Nephron progenitor cell (in vitro differentiated cells): ENCODE data around the gene BEST1.

ENCODE experiments used
- DNase-seq: peaks from one replicate; pipeline ENCODE4 v3.0.0; 2021
- H3K27ac Mint-ChIP-seq: 2 replicates; pipeline ENCODE4 v1.8.0; 2021; ENCODE audit warnings: mild to moderate bottlenecking, moderate library complexity, mixed read lengths
- H3K27me3 Mint-ChIP-seq: 2 replicates; pipeline ENCODE4 v1.8.0; 2021; ENCODE audit warnings: mild to moderate bottlenecking, low read depth, mixed read lengths; ENCODE audit not compliant: poor library complexity
- H3K36me3 Mint-ChIP-seq: 2 replicates; pipeline ENCODE4 v1.8.0; 2021; ENCODE audit warnings: low read depth, mixed read lengths
- H3K4me1 Mint-ChIP-seq: 2 replicates; pipeline ENCODE4 v1.8.0; 2021; ENCODE audit warnings: mixed read lengths
- H3K4me3 Mint-ChIP-seq: 2 replicates; pipeline ENCODE4 v1.8.0; 2021; ENCODE audit warnings: mild to moderate bottlenecking, moderate library complexity, mixed read lengths
- H3K9me3 Mint-ChIP-seq: 2 replicates; pipeline ENCODE4 v1.8.0; 2021; ENCODE audit warnings: mild to moderate bottlenecking, moderate library complexity, mixed read lengths
- CTCF ChIP-seq: fragments of 200-600 bp; sonication (generic); IDR thresholded peaks from 2 replicates; pipeline ENCODE4 v1.5.0; 2021; ENCODE audit warnings: antibody characterized with exemption

Gene BEST1

GRCh38 chr11:61912991-61913698 is 37.0 kb upstream of the BEST1 start:
- peaks cover 54% of the 10 kb centered on the region for H3K4me1 Mint-ChIP-seq
- no peak for DNase-seq
- H3K4me3 Mint-ChIP-seq = no peak overlapping the region
- no peaks in the 10 kb centered on the region for H3K9me3 Mint-ChIP-seq
- H3K27me3 Mint-ChIP-seq = peaks cover 41% of the 10 kb centered on the region
- no peaks in the 10 kb centered on the region for H3K36me3 Mint-ChIP-seq
- H3K27ac Mint-ChIP-seq = no peak overlapping the region
- no peak for TF ChIP-seq CTCF

- no peak overlapping the region for H3K4me3 Mint-ChIP-seq
- no peak for TF ChIP-seq CTCF
- no peaks in the 10 kb centered on the region for H3K9me3 Mint-ChIP-seq
- H3K4me1 Mint-ChIP-seq = peaks cover 55% of the 10 kb centered on the region
- peaks cover 48% of the 10 kb centered on the region for H3K27me3 Mint-ChIP-seq
- no peaks in the 10 kb centered on the region for H3K36me3 Mint-ChIP-seq
- H3K27ac Mint-ChIP-seq = no peak overlapping the region
- no peak for DNase-seq
Measured at GRCh38 chr11:61913699-61914395, 36.3 kb upstream of the BEST1 start.

DNA sequence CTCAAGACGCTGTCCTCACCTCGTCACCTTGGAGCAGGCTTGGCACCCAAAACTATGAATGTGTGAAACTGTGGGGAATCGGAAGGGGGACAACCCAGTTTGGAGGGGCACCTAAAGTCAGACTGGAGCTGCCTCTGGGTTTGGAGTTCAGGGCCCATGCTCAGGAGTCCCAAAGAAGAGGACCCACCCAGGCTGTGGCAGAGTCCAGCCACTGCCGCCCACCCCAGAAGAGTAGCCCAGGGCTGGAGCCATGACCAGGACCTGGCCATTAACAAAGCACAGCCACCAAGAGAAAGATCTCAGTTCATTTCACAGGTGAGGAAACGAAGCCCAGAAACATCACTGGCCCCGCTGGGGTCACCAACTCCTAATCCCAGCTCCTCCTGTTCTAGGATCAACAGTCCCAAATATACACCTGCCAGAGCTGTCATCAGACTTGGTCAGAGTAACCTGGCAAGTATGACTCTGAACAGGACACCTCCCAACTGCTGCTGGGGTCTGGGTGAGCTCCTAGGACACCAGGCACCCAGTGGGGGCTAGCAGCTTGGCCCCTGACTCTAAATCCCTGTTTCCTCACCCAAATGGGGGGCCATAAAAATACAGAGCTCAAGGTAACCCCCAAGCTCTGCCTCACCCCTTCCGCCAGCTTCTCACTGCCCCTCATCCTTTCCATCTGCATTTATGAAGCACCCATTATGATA is 35.5 kb upstream of the BEST1 start:
- Mint-ChIP-seq H3K27ac (no peak overlapping the region), H3K4me3 (no peak overlapping the region), H3K9me3 (no peaks in the 10 kb centered on the region), H3K36me3 (no peaks in the 10 kb centered on the region), H3K27me3 (peaks cover 52% of the 10 kb centered on the region), H3K4me1 (peaks cover 55% of the 10 kb centered on the region)
- TF ChIP-seq CTCF = no peak
- DNase-seq = no peak

- H3K27me3 Mint-ChIP-seq = peaks cover 52% of the 10 kb centered on the region
Measured at GRCh38 chr11:61916737-61917333, 33.3 kb upstream of the BEST1 start.

More at GRCh38 chr11:61916737-61917333, 33.3 kb upstream of the BEST1 start:
- no peak for DNase-seq
- no peaks in the 10 kb centered on the region for H3K36me3 Mint-ChIP-seq
- H3K27ac Mint-ChIP-seq = no peak overlapping the region
- H3K9me3 Mint-ChIP-seq = no peaks in the 10 kb centered on the region
- peaks cover 57% of the 10 kb centered on the region for H3K4me1 Mint-ChIP-seq
- H3K4me3 Mint-ChIP-seq = peak overlapping the region; percentile 76
- TF ChIP-seq CTCF = no peak
